GM12891 (cell line): ENCODE data around the gene TNRC6A.
"Not testable (repeated sequence)": the region's sequence is repeated elsewhere in the genome, so short reads cannot be mapped to it uniquely, and the experiment has no call there.

Source experiments
- DNase-seq: peaks from one replicate; pipeline ENCODE4 v3.0.0; 2011; ENCODE audit warnings: low spot score; ENCODE audit not compliant: insufficient read length
- FAIRE-seq: peaks from 2 replicates; lab custom pipeline; 2011; peaks lifted over from hg19 to GRCh38; lab: Jason Lieb, UNC
- PAX5 ChIP-seq: IDR thresholded peaks from 2 replicates; pipeline ENCODE4 v1.6.1; 2011; ENCODE audit warnings: low read length, moderate library complexity, mild to moderate bottlenecking; ENCODE audit not compliant: insufficient read depth, severe bottlenecking
- POLR2A ChIP-seq: IDR thresholded peaks from 2 replicates; pipeline ENCODE4 v1.6.1; 2011; ENCODE audit warnings: low read depth, low read length, control low read depth
- POLR2AphosphoS5 ChIP-seq: IDR thresholded peaks from 2 replicates; pipeline ENCODE4 v1.6.1; 2011; ENCODE audit warnings: low read depth, low read length, control low read depth
- POU2F2 ChIP-seq: IDR thresholded peaks from 2 replicates; pipeline ENCODE4 v1.6.1; 2011; ENCODE audit warnings: low read depth, mild to moderate bottlenecking, control low read depth, low read length, moderate library complexity
- SPI1 ChIP-seq: IDR thresholded peaks from 2 replicates; pipeline ENCODE4 v1.6.1; 2011; ENCODE audit warnings: low read depth, low read length, control low read depth
- TAF1 ChIP-seq: IDR thresholded peaks from 2 replicates; pipeline ENCODE4 v1.6.1; 2011; ENCODE audit warnings: low read depth, low read length, control low read depth

TNRC6A gene

GRCh38 chr16:24850289-24850938 lies 121.0 kb downstream of the TNRC6A start:
- no peak for TF ChIP-seq POU2F2
- no peak for TF ChIP-seq PAX5
- FAIRE-seq (no peak), DNase-seq (no peak)

- FAIRE-seq (no peak), DNase-seq (no peak)
Observed at GRCh38 chr16:24851700-24852099, 122.2 kb downstream of the TNRC6A start.

GRCh38 chr16:24852281-24852721 lies 122.8 kb downstream of the TNRC6A start:
- DNase-seq (no peak), FAIRE-seq (no peak)
- TF ChIP-seq POLR2AphosphoS5 = no peak
- no peak for TF ChIP-seq TAF1

More at GRCh38 chr16:24851700-24852099, 122.2 kb downstream of the TNRC6A start:
- TF ChIP-seq SPI1 (no peak), PAX5 (no peak), TAF1 (no peak), POLR2AphosphoS5 (no peak), POLR2A (no peak), POU2F2 (no peak)

- FAIRE-seq = no peak
- TF ChIP-seq POLR2A (no peak), TAF1 (no peak), POU2F2 (no peak), SPI1 (no peak), PAX5 (no peak), POLR2AphosphoS5 (no peak)
Observed at GRCh38 chr16:24853169-24853824, 123.8 kb downstream of the TNRC6A start.

GRCh38 chr16:24853830-24854229 lies 124.4 kb downstream of the TNRC6A start:
- TF ChIP-seq POLR2AphosphoS5 (no peak), TAF1 (no peak), POLR2A (no peak), SPI1 (no peak), POU2F2 (no peak), PAX5 (no peak)
- DNase-seq = no peak
- FAIRE-seq = no peak

More at GRCh38 chr16:24853169-24853824, 123.8 kb downstream of the TNRC6A start:
- no peak for DNase-seq

GRCh38 chr16:24854607-24855171 lies 125.2 kb downstream of the TNRC6A start:
- TF ChIP-seq SPI1 (no peak), TAF1 (no peak), POU2F2 (no peak), POLR2A (no peak), PAX5 (no peak), POLR2AphosphoS5 (no peak)
- DNase-seq (no peak), FAIRE-seq (no peak)

GRCh38 chr16:24855678-24856077 lies 126.2 kb downstream of the TNRC6A start:
- TF ChIP-seq POLR2A = no peak
- TF ChIP-seq PAX5 = no peak
- TF ChIP-seq POU2F2 = no peak
- TF ChIP-seq SPI1 = no peak
- TF ChIP-seq POLR2AphosphoS5 = no peak
- TF ChIP-seq TAF1 = no peak
- no peak for DNase-seq
- no peak for FAIRE-seq

- DNase-seq, FAIRE-seq: not testable (repeated sequence)
Observed at GRCh38 chr16:24856871-24857270, 127.4 kb downstream of the TNRC6A start.

GRCh38 chr16:24858219-24859041 lies 129.0 kb downstream of the TNRC6A start:
- DNase-seq = peak; percentile 47
- no peak for FAIRE-seq
- TF ChIP-seq SPI1 (no peak), PAX5 (no peak), POLR2A (no peak), POU2F2 (no peak), TAF1 (no peak), POLR2AphosphoS5 (no peak)

- TF ChIP-seq PAX5 (no peak), SPI1 (no peak), POLR2AphosphoS5 (no peak), TAF1 (no peak), POLR2A (no peak), POU2F2 (no peak)
- DNase-seq (no peak), FAIRE-seq (no peak)
Observed at GRCh38 chr16:24861461-24861860, 132.0 kb downstream of the TNRC6A start.
